ENCODE measurements around the gene RARRES1.
"Not testable (repeated sequence)": the region's sequence is repeated elsewhere in the genome, so short reads cannot be mapped to it uniquely, and the experiment has no call there.

RARRES1 gene

DNA sequence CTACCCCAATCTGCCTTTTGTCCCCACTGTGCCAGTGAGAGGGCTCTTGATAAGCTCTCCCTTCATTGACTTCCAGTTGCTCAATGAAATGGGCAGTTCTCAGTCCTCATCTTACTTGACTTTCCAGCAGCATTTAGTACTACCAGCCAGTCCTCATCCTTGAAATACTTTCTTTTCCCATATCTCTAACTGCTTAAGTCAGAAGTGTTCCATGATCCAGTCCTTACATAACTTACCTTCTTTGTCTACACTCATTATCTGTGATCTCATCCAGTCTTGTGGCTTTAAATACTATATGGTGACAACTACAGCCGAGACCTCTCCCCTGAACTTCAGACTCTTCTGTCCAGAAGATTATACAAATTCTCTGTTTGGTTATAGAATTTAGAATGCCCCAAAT lies 28.7 kb downstream of the RARRES1 start:
- Histone ChIP-seq H3K27ac (ENCODE audit: low read depth in 2 of 2, low read length in 2 of 2) (no peak overlapping the region), H3K4me1 (ENCODE audit: control insufficient read depth in 2 of 2, insufficient read depth in 2 of 2, low read length in 2 of 2) (no peaks in the 10 kb centered on the region), H3K27me3 (ENCODE audit: control insufficient read depth in 2 of 2, insufficient read depth in 2 of 2, low read length in 2 of 2) (no peaks in the 10 kb centered on the region), H3K36me3 (ENCODE audit: control insufficient read depth in 2 of 2, insufficient read depth in 2 of 2, low read length in 2 of 2) (peaks cover 11 to 13% of the 10 kb centered on the region in 2 donors), H3K4me3 (ENCODE audit: low read length in 2 of 2) (no peak overlapping the region), H3K9me3 (ENCODE audit: control insufficient read depth in 2 of 2, low read length in 2 of 2) (no peaks in the 10 kb centered on the region), H3K9ac (ENCODE audit: low read depth in 1 of 2, low read length in 2 of 2) (no peak overlapping the region)

GRCh38 chr3:158702815-158703481 lies 29.3 kb downstream of the RARRES1 start:
- Histone ChIP-seq H3K27me3 (ENCODE audit: control insufficient read depth in 2 of 2, insufficient read depth in 2 of 2, low read length in 2 of 2) (no peaks in the 10 kb centered on the region), H3K27ac (ENCODE audit: low read depth in 2 of 2, low read length in 2 of 2) (no peak overlapping the region), H3K4me1 (ENCODE audit: control insufficient read depth in 2 of 2, insufficient read depth in 2 of 2, low read length in 2 of 2) (no peaks in the 10 kb centered on the region), H3K36me3 (ENCODE audit: control insufficient read depth in 2 of 2, insufficient read depth in 2 of 2, low read length in 2 of 2) (peaks cover 7 to 9% of the 10 kb centered on the region in 2 donors), H3K9ac (ENCODE audit: low read depth in 1 of 2, low read length in 2 of 2) (no peak overlapping the region), H3K4me3 (ENCODE audit: low read length in 2 of 2) (no peak overlapping the region), H3K9me3 (ENCODE audit: control insufficient read depth in 2 of 2, low read length in 2 of 2) (no peaks in the 10 kb centered on the region)

GRCh38 chr3:158701420-158702065 lies 30.7 kb downstream of the RARRES1 start:
- Histone ChIP-seq H3K36me3 (ENCODE audit: control insufficient read depth in 2 of 2, insufficient read depth in 2 of 2, low read length in 2 of 2) (peaks cover 6 to 11% of the 10 kb centered on the region in 2 donors), H3K4me1 (ENCODE audit: control insufficient read depth in 2 of 2, insufficient read depth in 2 of 2, low read length in 2 of 2) (no peaks in the 10 kb centered on the region), H3K27ac (ENCODE audit: low read depth in 2 of 2, low read length in 2 of 2) (no peak overlapping the region), H3K27me3 (ENCODE audit: control insufficient read depth in 2 of 2, insufficient read depth in 2 of 2, low read length in 2 of 2) (no peaks in the 10 kb centered on the region), H3K4me3 (ENCODE audit: low read length in 2 of 2) (no peak overlapping the region), H3K9me3 (ENCODE audit: control insufficient read depth in 2 of 2, low read length in 2 of 2) (no peaks in the 10 kb centered on the region), H3K9ac (ENCODE audit: low read depth in 1 of 2, low read length in 2 of 2) (no peak overlapping the region)

DNA sequence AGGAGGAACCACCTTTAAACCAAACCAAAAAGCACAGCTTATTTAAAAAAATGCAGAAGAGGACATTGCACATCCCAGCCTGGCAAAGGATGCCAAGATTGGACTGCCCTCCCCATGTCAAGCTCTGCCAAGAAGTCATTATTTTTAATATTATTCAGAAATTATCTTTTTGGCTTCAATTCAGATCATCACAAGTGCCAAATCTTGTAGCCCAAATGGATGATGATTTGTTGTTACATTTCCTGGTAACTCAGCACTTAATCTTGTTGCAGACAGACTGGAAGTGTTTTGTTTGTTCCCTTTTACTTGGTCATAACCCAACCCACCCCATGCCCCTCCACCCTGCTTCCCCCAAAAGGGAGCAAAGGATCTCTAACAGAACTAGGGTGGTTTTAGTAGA lies 31.7 kb downstream of the RARRES1 start:
- H3K4me3 ChIP-seq (ENCODE audit: low read length in 2 of 2): no peak overlapping the region
- no peaks in the 10 kb centered on the region for H3K4me1 ChIP-seq (ENCODE audit: control insufficient read depth in 2 of 2, insufficient read depth in 2 of 2, low read length in 2 of 2)
- no peaks in the 10 kb centered on the region for H3K27me3 ChIP-seq (ENCODE audit: control insufficient read depth in 2 of 2, insufficient read depth in 2 of 2, low read length in 2 of 2)
- H3K9ac ChIP-seq (ENCODE audit: low read depth in 1 of 2, low read length in 2 of 2): no peak overlapping the region
- H3K27ac ChIP-seq (ENCODE audit: low read depth in 2 of 2, low read length in 2 of 2): no peak overlapping the region
- H3K9me3 ChIP-seq (ENCODE audit: control insufficient read depth in 2 of 2, low read length in 2 of 2): no peaks in the 10 kb centered on the region
- peaks cover 6 to 11% of the 10 kb centered on the region in 2 donors for H3K36me3 ChIP-seq (ENCODE audit: control insufficient read depth in 2 of 2, insufficient read depth in 2 of 2, low read length in 2 of 2)

- H3K27ac ChIP-seq (ENCODE audit: low read depth in 2 of 2, low read length in 2 of 2): no peak overlapping the region
- peaks cover 5 to 9% of the 10 kb centered on the region in 2 donors for H3K36me3 ChIP-seq (ENCODE audit: control insufficient read depth in 2 of 2, insufficient read depth in 2 of 2, low read length in 2 of 2)
- H3K4me1 ChIP-seq (ENCODE audit: control insufficient read depth in 2 of 2, insufficient read depth in 2 of 2, low read length in 2 of 2): no peaks in the 10 kb centered on the region
- no peaks in the 10 kb centered on the region for H3K27me3 ChIP-seq (ENCODE audit: control insufficient read depth in 2 of 2, insufficient read depth in 2 of 2, low read length in 2 of 2)
- no peak overlapping the region for H3K4me3 ChIP-seq (ENCODE audit: low read length in 2 of 2)
- no peak overlapping the region for H3K9ac ChIP-seq (ENCODE audit: low read depth in 1 of 2, low read length in 2 of 2)
- no peaks in the 10 kb centered on the region for H3K9me3 ChIP-seq (ENCODE audit: control insufficient read depth in 2 of 2, low read length in 2 of 2)
Observed at GRCh38 chr3:158696618-158697017, 35.6 kb downstream of the RARRES1 start.

DNA sequence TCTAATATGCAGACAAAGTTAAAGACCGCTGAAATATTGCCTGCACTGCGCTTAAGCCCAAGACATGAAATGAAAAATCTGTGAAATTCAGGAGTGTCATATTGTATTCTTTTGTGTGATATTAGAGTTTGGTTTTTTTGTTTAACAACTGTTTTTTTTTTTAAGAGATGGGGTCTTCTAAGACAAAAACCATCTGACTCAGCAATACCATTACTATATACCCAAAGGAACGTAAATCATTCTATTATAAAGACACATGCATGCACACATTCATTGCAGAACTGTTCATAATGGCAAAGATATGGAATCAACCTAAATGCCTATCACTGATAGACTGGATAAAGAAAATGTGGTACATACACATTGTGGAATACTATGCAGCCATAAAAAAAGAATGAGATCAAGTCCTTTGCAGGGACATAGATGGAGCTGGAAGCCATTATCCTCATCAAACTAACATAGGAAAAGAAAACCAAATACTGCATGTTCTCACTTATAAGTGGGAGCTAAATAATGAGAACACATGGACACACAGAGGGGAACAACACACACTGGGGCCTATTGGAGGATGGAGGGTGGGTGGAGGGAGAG lies 38.3 kb downstream of the RARRES1 start:
- H3K9ac ChIP-seq (ENCODE audit: low read depth in 1 of 2, low read length in 2 of 2): not testable (repeated sequence)
- H3K36me3 ChIP-seq (ENCODE audit: control insufficient read depth in 2 of 2, insufficient read depth in 2 of 2, low read length in 2 of 2): peaks cover 9 to 12% of the 10 kb centered on the region in 2 donors

GRCh38 chr3:158685159-158685558 lies 47.1 kb downstream of the RARRES1 start:
- Histone ChIP-seq H3K9ac (ENCODE audit: low read depth in 1 of 2, low read length in 2 of 2) (no peak overlapping the region), H3K27ac (ENCODE audit: low read depth in 2 of 2, low read length in 2 of 2) (no peak overlapping the region), H3K4me1 (ENCODE audit: control insufficient read depth in 2 of 2, insufficient read depth in 2 of 2, low read length in 2 of 2) (no peaks in the 10 kb centered on the region), H3K36me3 (ENCODE audit: control insufficient read depth in 2 of 2, insufficient read depth in 2 of 2, low read length in 2 of 2) (peaks cover 0 to 3% of the 10 kb centered on the region in 2 donors), H3K27me3 (ENCODE audit: control insufficient read depth in 2 of 2, insufficient read depth in 2 of 2, low read length in 2 of 2) (no peaks in the 10 kb centered on the region), H3K4me3 (ENCODE audit: low read length in 2 of 2) (no peak overlapping the region), H3K9me3 (ENCODE audit: control insufficient read depth in 2 of 2, low read length in 2 of 2) (no peaks in the 10 kb centered on the region)

More for the DNA sequence above, 38.3 kb downstream of the RARRES1 start:
- H3K27me3 ChIP-seq (ENCODE audit: control insufficient read depth in 2 of 2, insufficient read depth in 2 of 2, low read length in 2 of 2); H3K27ac ChIP-seq (ENCODE audit: low read depth in 2 of 2, low read length in 2 of 2); H3K9me3 ChIP-seq (ENCODE audit: control insufficient read depth in 2 of 2, low read length in 2 of 2); H3K4me3 ChIP-seq (ENCODE audit: low read length in 2 of 2); H3K4me1 ChIP-seq (ENCODE audit: control insufficient read depth in 2 of 2, insufficient read depth in 2 of 2, low read length in 2 of 2): not testable (repeated sequence)

- H3K9me3 ChIP-seq (ENCODE audit: control insufficient read depth in 2 of 2, low read length in 2 of 2): no peaks in the 10 kb centered on the region
- H3K4me1 ChIP-seq (ENCODE audit: control insufficient read depth in 2 of 2, insufficient read depth in 2 of 2, low read length in 2 of 2): no peaks in the 10 kb centered on the region
- no peak overlapping the region for H3K4me3 ChIP-seq (ENCODE audit: low read length in 2 of 2)
- H3K9ac ChIP-seq (ENCODE audit: low read depth in 1 of 2, low read length in 2 of 2): no peak overlapping the region
- H3K27ac ChIP-seq (ENCODE audit: low read depth in 2 of 2, low read length in 2 of 2): no peak overlapping the region
- peaks cover 0 to 10% of the 10 kb centered on the region in 2 donors for H3K36me3 ChIP-seq (ENCODE audit: control insufficient read depth in 2 of 2, insufficient read depth in 2 of 2, low read length in 2 of 2)
- no peaks in the 10 kb centered on the region for H3K27me3 ChIP-seq (ENCODE audit: control insufficient read depth in 2 of 2, insufficient read depth in 2 of 2, low read length in 2 of 2)
Observed at GRCh38 chr3:158683230-158683962, 48.9 kb downstream of the RARRES1 start.

DNA sequence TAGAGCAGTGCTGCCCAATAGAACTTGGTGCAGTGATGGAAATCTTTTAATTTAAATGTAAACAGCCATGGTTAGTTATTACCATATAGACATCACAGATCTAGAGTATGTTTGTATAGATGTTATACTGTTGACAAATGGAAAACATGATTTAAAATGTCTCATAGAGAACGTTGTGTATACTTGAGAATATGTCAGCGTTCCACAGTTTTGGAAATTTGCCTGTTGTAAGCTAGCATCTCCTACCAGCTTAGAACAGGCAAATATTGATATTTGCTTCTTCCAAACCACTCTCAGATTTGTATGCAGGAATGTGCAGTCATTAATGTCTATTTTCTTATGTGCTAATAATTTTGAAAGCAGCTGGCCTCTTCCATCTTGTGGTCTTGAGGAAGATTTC lies 51.4 kb downstream of the RARRES1 start:
- Histone ChIP-seq H3K4me1 (ENCODE audit: control insufficient read depth in 2 of 2, insufficient read depth in 2 of 2, low read length in 2 of 2) (no peaks in the 10 kb centered on the region), H3K27me3 (ENCODE audit: control insufficient read depth in 2 of 2, insufficient read depth in 2 of 2, low read length in 2 of 2) (no peaks in the 10 kb centered on the region), H3K9me3 (ENCODE audit: control insufficient read depth in 2 of 2, low read length in 2 of 2) (no peaks in the 10 kb centered on the region), H3K9ac (ENCODE audit: low read depth in 1 of 2, low read length in 2 of 2) (no peak overlapping the region), H3K4me3 (ENCODE audit: low read length in 2 of 2) (no peak overlapping the region), H3K27ac (ENCODE audit: low read depth in 2 of 2, low read length in 2 of 2) (no peak overlapping the region), H3K36me3 (ENCODE audit: control insufficient read depth in 2 of 2, insufficient read depth in 2 of 2, low read length in 2 of 2) (peaks cover 0 to 10% of the 10 kb centered on the region in 2 donors)

DNA sequence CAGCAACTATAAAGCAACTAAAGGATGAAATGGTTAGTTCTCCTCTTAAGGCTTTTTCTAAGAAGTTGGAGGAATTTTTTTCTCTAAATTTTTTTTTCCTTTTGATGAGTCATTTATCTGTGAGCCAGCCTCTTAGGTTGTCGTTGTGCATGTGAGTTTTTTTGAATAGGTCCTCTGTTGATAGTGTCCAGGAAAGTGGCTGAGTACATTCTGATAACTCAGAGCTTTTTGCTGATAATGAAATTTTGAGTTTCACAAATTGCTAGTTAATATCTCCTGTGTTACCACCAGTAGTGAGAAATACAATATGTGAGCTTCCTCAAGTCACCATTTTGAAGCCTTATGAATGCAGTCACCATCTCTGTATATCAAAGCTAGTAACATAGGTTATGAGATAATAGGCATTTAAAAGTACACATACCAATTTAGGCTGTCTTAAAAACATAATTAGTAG lies 52.7 kb downstream of the RARRES1 start:
- H3K9ac ChIP-seq (ENCODE audit: low read depth in 1 of 2, low read length in 2 of 2): no peak overlapping the region
- H3K9me3 ChIP-seq (ENCODE audit: control insufficient read depth in 2 of 2, low read length in 2 of 2): no peaks in the 10 kb centered on the region
- H3K36me3 ChIP-seq (ENCODE audit: control insufficient read depth in 2 of 2, insufficient read depth in 2 of 2, low read length in 2 of 2): peaks cover 0 to 7% of the 10 kb centered on the region in 2 donors
- H3K27me3 ChIP-seq (ENCODE audit: control insufficient read depth in 2 of 2, insufficient read depth in 2 of 2, low read length in 2 of 2): no peaks in the 10 kb centered on the region
- no peaks in the 10 kb centered on the region for H3K4me1 ChIP-seq (ENCODE audit: control insufficient read depth in 2 of 2, insufficient read depth in 2 of 2, low read length in 2 of 2)
- H3K4me3 ChIP-seq (ENCODE audit: low read length in 2 of 2): no peak overlapping the region
- no peak overlapping the region for H3K27ac ChIP-seq (ENCODE audit: low read depth in 2 of 2, low read length in 2 of 2)
